Gastroesophageal sphincter (tissue), 3 donors: Measurements from ENCODE around the gene AMD1.

ENCODE experiments used
- CTCF ChIP-seq, 4 experiments: fragments of 200-600 bp in 2 of 4; fragments of 450-650 bp in 2 of 4; sonication (generic) in 1 of 4; IDR thresholded peaks; one replicate each; pipeline ENCODE4 v1.5.1; 2017 to 2019; ENCODE audit warnings: antibody characterized with exemption in 4 of 4, mild to moderate bottlenecking in 2 of 4, moderate library complexity in 2 of 4
- EP300 ChIP-seq: sonication (generic); formaldehyde crosslinking; IDR thresholded peaks from one replicate; pipeline ENCODE4 v1.6.1; 2017; ENCODE audit warnings: antibody characterized with exemption, mild to moderate bottlenecking

- no peak for TF ChIP-seq CTCF (IDR thresholded peaks at IDR 0.05)
- no peak for TF ChIP-seq EP300
Measured at GRCh38 chr6:110831405-110831804, 43.2 kb upstream of the AMD1 start.
